GM12878 (cell line): ENCODE results near the gene MFNG. TPM values are rescaled to one million over a fixed set of nuclear protein-coding genes. Genes with fewer than 3 reads are reported as not detected.
A peak's percentile ranks its signal among the peaks of the same experiment; 100 is the strongest.

Experiments
- BACH1 ChIP-seq: fragments of 450-650 bp; IDR thresholded peaks from 2 replicates; pipeline ENCODE4 v1.6.1; 2017; ENCODE audit warnings: mild to moderate bottlenecking, borderline replicate concordance
- BCLAF1 ChIP-seq: fragments of 450-650 bp; IDR thresholded peaks from 2 replicates; pipeline ENCODE4 v1.6.1; 2017; ENCODE audit warnings: antibody characterized with exemption, mild to moderate bottlenecking, moderate library complexity
- CHD4 ChIP-seq: fragments of 200-600 bp; sonication (generic); IDR thresholded peaks from 2 replicates; pipeline ENCODE4 v1.6.1; 2016; ENCODE audit warnings: mild to moderate bottlenecking
- E2F4 ChIP-seq: IDR thresholded peaks from 2 replicates; pipeline ENCODE4 v1.6.1; 2012; ENCODE audit warnings: low read depth, low read length, improper control_type of control experiment
- ELK1 ChIP-seq: IDR thresholded peaks from 2 replicates; pipeline ENCODE4 v1.6.1; 2012; ENCODE audit warnings: low read depth, low read length, improper control_type of control experiment
- HCFC1 ChIP-seq: fragments of 150-350 bp; IDR thresholded peaks from 2 replicates; pipeline ENCODE4 v1.6.1; 2014; ENCODE audit warnings: low read length
- LARP7 ChIP-seq: fragments of 450-650 bp; IDR thresholded peaks from 2 replicates; pipeline ENCODE4 v1.6.1; 2017; ENCODE audit warnings: mild to moderate bottlenecking
- NR2C1 ChIP-seq: fragments of 450-650 bp; IDR thresholded peaks from 2 replicates; pipeline ENCODE4 v1.6.1; 2017; ENCODE audit warnings: antibody characterized with exemption, mild to moderate bottlenecking, moderate library complexity
- PAX5 ChIP-seq: IDR thresholded peaks from 2 replicates; pipeline ENCODE4 v1.6.1; 2011; ENCODE audit warnings: low read depth, low read length, borderline replicate concordance
- POLR2A ChIP-seq: IDR thresholded peaks from 2 replicates; pipeline ENCODE4 v1.6.1; 2011; ENCODE audit warnings: low read depth, mild to moderate bottlenecking, low read length
- POLR2AphosphoS5 ChIP-seq: IDR thresholded peaks from 2 replicates; pipeline ENCODE4 v1.6.1; 2011; ENCODE audit warnings: mild to moderate bottlenecking, low read length, inconsistent platforms
- RAD51 ChIP-seq: fragments of 450-650 bp; IDR thresholded peaks from 2 replicates; pipeline ENCODE4 v1.6.1; 2016; ENCODE audit warnings: moderate library complexity, mild to moderate bottlenecking, inconsistent platforms
- SREBF2 ChIP-seq: IDR thresholded peaks from 2 replicates; pipeline ENCODE4 v1.6.1; 2012; ENCODE audit warnings: mild to moderate bottlenecking, low read length
- TAF1 ChIP-seq: IDR thresholded peaks from 2 replicates; pipeline ENCODE4 v1.6.1; 2011; ENCODE audit warnings: mild to moderate bottlenecking, low read depth, low read length, borderline replicate concordance
- ZBTB4 ChIP-seq: fragments of 450-650 bp; formaldehyde crosslinking; IDR thresholded peaks from 2 replicates; pipeline ENCODE4 v1.4.0; 2022; ENCODE audit warnings: mild to moderate bottlenecking, moderate library complexity
- ZBTB40 ChIP-seq: fragments of 450-650 bp; IDR thresholded peaks from 2 replicates; pipeline ENCODE4 v1.6.1; 2016; ENCODE audit warnings: mild to moderate bottlenecking, moderate library complexity, borderline replicate concordance
- ZNF24 ChIP-seq: fragments of 450-650 bp; IDR thresholded peaks from 2 replicates; pipeline ENCODE4 v1.6.1; 2017; ENCODE audit warnings: antibody characterized with exemption, mild to moderate bottlenecking
- ZNF622 ChIP-seq: fragments of 450-650 bp; IDR thresholded peaks from 2 replicates; pipeline ENCODE4 v1.6.1; 2017; ENCODE audit warnings: mild to moderate bottlenecking, inconsistent platforms
- polyA plus RNA-seq, 11 experiments: library from polyadenylated mRNA; depleted of rRNA in 4 of 11; unstranded in 6 of 11; stranded (reverse) in 5 of 11; fragments of >200 nt; fragmentation: Nextera tagmentation in 4 of 11; fragmentation: Illumina TruSeq in 1 of 11; extraction: Ambion mirVana in 4 of 11; extraction: Trizol in 1 of 11; gene quantifications; 1 replicate in 1 of 11; 2 replicates in 10 of 11; pipeline versions ENCODE4 v1.2.1 to v1.2.3, GENCODE V29; 2011 to 2016; ENCODE audit warnings: inconsistent platforms in 2 of 11, missing spikeins in 2 of 11, low read depth in 1 of 11
- total RNA-seq, 4 experiments: library from RNA; depleted of rRNA in 3 of 4; stranded (reverse); fragments of >200 nt in 3 of 4; fragmentation: Illumina TruSeq in 1 of 4; extraction: Trizol in 1 of 4; gene quantifications; 2 replicates each; pipeline versions ENCODE4 v1.2.1 to v1.2.3, GENCODE V29; 2013 to 2021

MFNG gene
- total and polyA plus RNA-seq, 10 of the 15 experiments (the other 5 are each of a cell fraction or from before 2014, with no cell fraction given) = 11.5 to 117 (median 68.5) TPM

GRCh38 chr22:37484480-37485394, 1.4 kb downstream of the MFNG start (continued):
- TF ChIP-seq ELK1 (no peak), SREBF2 (no peak), BCLAF1 (no peak), NR2C1 (peak; percentile 94), CHD4 (no peak), ZNF24 (no peak), E2F4 (no peak), PAX5 (no peak), ZBTB4 (CRISPR knock-in tag) (no peak), HCFC1 (peak; percentile 37), BACH1 (peak; percentile 26; the same call in 1 of the 2 replicates), RAD51 (peak; percentile 94), POLR2A (peak; percentile 84), LARP7 (peak; percentile 40; the same call in 1 of the 2 replicates), ZBTB40 (peak; percentile 90), TAF1 (peak; percentile 57; the same call in 1 of the 2 replicates), ZNF622 (no peak), POLR2AphosphoS5 (peak; percentile 79)
